Right lung (tissue), 5 donors: ENCODE measurements around the gene EVA1C. TPM values are rescaled to one million over a fixed set of nuclear protein-coding genes. Genes with fewer than 3 reads are reported as not detected.
A peak's percentile ranks its signal among the peaks of the same experiment; 100 is the strongest.
"Not testable (repeated sequence)": the region's sequence is repeated elsewhere in the genome, so short reads cannot be mapped to it uniquely, and the experiment has no call there.

Experiments
- DNase-seq, 2 donors: peaks; one replicate each; pipeline ENCODE4 v3.0.0-alpha.2; 2013
- polyA plus RNA-seq, 5 donors: library from polyadenylated mRNA; unstranded; fragments of 120-200 nt; gene quantifications; one replicate each; pipeline versions ENCODE4 v1.2.1 to v1.2.3, GENCODE V29; 2013; ENCODE audit warnings: inconsistent platforms in 1 of 5, low replicate concordance in 1 of 5; ENCODE audit not compliant: insufficient read length in 5 of 5, insufficient read depth in 1 of 5

EVA1C gene
- polyA plus RNA-seq, 5 donors, result 3.2 to 7.3 (median 5.2) TPM

GRCh38 chr21:32423320-32424190 is 11.0 kb downstream of the EVA1C start:
- no peak for DNase-seq

DNA sequence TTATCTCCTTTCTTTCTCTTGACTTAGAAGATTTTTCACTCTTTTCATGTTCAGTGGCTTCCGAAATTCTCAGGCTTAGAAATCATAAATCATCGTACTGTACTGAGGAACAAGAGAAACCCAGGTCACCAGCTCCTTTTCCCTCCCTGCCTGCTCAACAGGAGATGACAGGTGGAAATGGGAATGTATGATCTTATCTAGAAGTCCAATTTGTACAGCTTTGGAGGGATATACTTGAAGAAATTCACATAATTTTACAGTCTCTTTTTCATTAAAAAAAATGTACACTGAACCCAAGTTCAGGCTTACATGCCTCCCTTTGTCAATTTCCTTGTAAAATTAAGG is 11.7 kb downstream of the EVA1C start:
- no peak for DNase-seq

DNA sequence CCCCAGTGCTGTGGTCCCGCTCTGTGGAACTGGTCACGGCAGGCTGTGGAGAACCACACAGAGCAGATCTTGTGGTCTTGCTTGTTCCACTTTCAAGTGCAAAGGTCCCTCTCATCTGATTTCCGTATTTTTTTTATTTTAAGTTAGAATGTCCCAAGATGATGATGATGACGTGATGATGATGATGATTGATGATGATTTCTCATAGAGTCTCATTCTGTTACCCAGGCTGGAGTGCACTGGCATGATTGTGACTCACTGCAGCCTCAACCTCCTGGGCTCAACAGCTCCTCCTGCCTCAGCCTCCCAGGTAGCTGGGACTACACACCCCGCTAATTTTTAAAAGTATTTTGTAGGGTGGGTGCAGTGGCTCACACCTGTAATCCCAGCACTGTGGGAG is 12.2 kb downstream of the EVA1C start:
- DNase-seq, result no peak

DNA sequence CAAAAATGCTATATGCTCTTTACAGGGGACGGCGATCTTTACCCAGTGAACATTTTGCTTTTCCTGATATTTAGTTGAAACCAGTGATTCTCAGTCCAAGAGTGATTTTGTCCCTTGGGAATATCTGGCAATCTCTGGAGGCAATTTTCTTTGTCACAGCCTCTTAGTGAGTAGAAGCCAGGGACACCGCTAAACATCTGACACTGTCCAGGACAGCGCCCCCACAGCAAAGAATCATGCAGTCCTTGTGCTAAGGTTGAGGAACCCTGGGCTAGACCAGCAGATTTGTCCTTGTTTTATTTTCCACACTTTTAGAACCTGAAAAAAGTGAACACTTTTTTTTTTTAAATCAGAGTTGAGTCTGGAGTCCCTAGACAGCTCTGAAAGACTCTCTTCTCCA is 13.1 kb downstream of the EVA1C start:
- no peak for DNase-seq

- DNase-seq, result no peak
These were observed 13.6 kb downstream of the EVA1C start for GRCh38 chr21:32426066-32426465.

DNA sequence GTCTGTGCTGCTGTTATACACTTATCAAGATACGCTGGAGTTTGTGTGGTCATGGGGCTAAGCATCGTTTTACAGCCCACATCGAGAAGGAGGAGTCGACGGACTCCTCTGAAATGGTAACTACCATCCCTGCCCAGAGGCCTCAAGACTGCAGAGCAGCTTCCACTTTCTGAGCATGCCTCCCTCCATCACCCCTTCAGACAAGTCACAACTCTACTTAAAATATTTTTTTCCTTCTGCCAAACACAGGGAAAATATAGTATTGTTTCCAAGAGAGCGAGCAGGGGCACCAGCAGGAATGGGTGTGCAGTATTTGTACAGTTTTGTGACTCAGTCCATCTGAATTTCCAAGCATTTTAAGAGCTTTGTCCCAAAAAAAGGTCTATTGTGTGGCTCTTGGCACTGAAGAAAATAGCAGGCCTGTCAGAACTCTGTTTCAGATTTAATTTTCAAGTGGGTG is 14.1 kb downstream of the EVA1C start:
- DNase-seq, result no peak

GRCh38 chr21:32427958-32428623 is 15.6 kb downstream of the EVA1C start:
- DNase-seq, result no peak

DNA sequence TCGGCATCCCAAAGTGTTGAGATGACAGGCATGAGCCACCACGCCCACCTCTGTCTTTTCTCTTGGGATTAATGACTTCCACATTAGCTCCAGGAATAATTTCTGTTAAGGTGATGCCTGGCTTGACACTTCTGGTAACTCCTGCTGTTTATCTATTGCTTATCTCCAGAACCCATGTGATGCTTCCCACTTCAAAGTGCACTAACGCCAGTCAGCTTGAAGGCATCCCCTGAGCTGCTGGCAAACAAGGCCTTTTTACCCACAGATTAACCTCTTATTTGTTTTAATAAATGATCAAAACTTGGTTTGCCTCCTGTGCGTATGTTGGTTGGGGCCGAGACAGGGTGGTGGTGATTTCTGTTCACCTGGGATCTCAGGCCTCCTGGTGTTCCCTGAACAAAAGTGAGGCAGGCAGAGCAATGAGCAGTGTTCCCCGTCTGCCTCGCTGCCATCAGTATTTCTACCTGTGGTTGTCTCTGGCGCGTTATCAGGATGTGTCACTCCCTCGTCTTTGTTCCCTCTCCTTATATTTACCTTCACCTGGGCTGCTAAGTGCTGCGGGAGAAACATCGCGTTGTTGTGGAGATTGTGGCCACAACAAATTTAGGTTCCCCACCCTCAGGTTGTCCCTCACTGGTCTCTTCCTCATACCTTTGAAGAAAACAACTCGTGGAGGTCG is 20.6 kb downstream of the EVA1C start:
- DNase-seq, result not testable (repeated sequence)

- DNase-seq, result no peak
These were observed 25.2 kb downstream of the EVA1C start for GRCh38 chr21:32437729-32438128.

DNA sequence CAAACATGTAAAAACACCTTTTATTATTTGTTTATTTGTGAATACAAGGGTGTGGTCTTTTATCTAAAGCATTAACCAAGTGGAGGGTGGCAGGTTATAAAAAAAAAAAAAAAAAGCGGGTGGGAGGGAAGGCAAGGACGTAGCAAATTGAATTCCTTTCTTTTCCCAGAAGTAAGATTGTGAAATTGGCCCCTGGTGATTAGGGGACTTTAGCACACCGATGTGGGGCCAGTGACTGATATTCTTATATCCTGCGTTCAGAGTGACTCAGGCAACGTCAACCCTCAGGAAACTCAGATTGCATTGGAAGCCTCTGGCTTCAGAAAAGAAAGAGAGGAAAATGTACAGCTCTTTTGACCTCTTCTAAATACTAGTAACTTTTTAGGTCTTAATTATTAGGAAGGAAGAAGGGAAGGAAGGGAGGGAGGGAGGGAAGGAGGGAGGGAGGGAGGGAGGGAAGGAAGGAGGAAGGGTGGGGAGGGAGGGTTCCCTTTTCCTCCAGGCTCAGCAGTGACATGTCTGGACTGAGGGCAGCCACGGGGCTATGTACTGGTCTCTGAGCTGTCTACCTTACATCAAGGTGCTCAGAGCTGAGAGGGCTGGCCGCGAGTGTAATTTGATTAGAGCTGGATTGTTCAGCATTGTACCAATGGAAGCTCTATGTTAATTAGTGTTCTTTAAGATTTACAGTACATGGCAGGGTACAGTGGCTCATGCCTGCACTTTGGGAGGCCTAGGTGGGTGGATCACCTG is 30.2 kb downstream of the EVA1C start:
- DNase-seq, result no peak

GRCh38 chr21:32445101-32445500 is 32.6 kb downstream of the EVA1C start:
- no peak for DNase-seq

DNA sequence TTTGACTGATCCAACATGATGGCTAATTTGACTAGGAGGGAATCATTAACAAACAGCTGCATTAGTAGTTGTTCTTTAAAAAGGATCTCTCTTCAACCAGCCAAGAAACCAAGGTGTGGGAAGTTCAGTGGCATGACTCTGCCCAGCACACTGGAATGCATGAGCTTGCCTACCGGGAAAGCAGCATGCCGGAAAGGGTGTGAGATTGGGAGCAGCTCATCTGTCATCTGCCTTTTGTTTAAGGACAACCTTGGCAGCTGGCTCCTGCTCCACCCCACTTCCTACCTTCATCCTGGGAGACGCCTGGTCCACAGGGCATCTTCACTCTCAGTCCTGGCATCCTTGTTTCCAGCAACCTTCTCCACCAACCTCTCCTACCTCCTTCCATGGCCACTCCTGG is 33.9 kb downstream of the EVA1C start:
- DNase-seq, result not testable (repeated sequence)

DNA sequence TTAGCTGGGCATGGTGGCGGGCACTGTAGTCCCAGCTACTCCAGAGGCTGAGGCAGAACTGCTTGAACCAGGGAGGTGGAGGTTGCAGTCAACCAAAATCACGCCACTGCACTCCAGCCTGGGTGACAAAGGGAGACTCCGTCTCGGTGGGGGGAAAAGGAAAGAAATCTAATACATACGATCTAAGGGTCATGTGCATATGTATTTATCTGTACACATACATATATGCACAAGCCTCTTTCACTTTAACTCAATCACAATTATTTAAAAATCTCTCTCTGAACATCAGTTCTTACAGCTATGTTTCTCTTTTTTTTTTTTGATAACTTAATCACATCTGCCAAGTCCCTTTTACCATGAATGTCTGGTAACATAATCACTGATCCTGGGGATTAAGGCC is 34.7 kb downstream of the EVA1C start:
- no peak for DNase-seq

- no peak for DNase-seq
These were observed 36.5 kb downstream of the EVA1C start for GRCh38 chr21:32448803-32449594.

DNA sequence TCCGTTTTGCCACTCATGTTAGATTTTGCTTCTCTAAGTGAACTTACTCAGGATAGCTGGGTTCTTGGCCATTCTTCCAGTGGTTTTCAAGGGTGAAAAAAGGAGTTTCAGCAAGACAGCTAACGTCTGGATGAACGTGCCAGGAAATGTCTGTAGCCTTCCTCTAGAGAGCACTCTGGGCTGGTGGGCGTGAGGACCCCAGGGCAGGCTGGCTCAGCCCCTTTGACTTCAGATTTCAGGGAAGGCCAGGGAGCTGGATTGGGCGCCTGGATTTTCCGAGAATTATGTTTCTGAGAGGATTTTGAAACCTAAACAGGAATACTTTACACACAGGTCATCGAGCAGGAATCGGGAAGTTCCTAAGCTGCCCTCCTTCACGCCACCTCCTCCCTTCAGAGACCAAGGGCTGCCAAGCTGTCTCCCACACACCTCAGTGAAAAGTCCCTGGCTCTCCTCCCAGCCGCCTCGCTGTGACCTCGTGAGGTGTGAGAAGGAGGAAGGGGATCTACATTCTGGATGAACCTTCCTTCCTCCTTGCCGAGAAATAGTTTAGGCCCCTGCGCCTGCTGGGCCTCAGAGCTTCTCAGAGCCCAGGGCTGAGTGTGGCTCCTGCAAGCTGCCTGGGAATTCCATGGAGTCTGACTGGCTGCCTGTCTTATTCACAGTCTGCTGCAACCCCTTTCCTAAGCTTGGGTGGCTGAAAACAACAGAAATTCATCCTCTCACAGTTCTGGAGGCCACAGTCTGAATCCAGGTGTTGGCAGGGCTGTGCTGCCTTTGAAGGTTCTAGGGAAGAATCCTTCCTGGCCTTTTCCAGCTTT is 38.6 kb downstream of the EVA1C start:
- not testable (repeated sequence) for DNase-seq

GRCh38 chr21:32452191-32452590 is 39.7 kb downstream of the EVA1C start:
- not testable (repeated sequence) for DNase-seq

GRCh38 chr21:32452641-32453040 is 40.1 kb downstream of the EVA1C start:
- no peak for DNase-seq

- DNase-seq, result no peak
These were observed 43.0 kb downstream of the EVA1C start for GRCh38 chr21:32455548-32455947.

- no peak for DNase-seq
These were observed 44.0 kb downstream of the EVA1C start for GRCh38 chr21:32456497-32456918.

DNA sequence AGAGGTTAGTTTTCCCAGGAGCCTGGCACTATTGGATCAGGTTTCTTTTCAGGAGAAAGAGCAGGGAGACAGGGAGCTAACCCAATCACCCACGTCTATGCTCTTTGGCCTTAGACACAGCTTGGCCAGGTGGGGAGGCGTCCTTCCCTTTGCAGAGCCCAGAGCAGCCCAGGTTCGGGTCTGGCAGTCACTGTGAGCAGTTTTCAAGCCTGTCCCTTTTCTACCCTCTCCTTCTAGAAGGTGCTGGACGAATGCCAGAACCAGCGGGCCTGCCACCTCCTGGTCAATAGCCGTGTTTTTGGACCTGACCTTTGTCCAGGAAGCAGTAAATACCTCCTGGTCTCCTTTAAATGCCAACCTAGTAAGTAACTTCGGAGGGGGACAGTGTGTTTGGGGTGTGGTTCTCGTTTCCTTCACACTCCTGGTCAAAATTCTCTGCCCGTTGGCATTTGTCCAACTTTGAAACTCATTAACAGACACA is 44.9 kb downstream of the EVA1C start:
- DNase-seq, result peak in 1 of 2 donors; percentile 21
